Right atrium auricular region (tissue), 2 donors: ENCODE data around the gene CTTNBP2NL. TPM values are rescaled to one million over a fixed set of nuclear protein-coding genes. Genes with fewer than 3 reads are reported as not detected.
"Not testable (repeated sequence)": the region's sequence is repeated elsewhere in the genome, so short reads cannot be mapped to it uniquely, and the experiment has no call there.

Experiments
- DNase-seq: peaks from one replicate; pipeline ENCODE4 v3.0.0-alpha.2; 2019; ENCODE audit warnings: low spot score
- H3K27ac ChIP-seq, 2 donors: fragments of 200-600 bp; sonication (generic); 1 replicate in 1 of 2; 2 replicates in 1 of 2; pipeline ENCODE4 v1.5.1; 2016 to 2019
- H3K27me3 ChIP-seq, 2 donors: fragments of 200-600 bp; sonication (generic); one replicate each; pipeline versions ENCODE4 v1.5.1 to v1.6.0; 2017 to 2019
- H3K36me3 ChIP-seq: fragments of 200-600 bp; sonication (generic); one replicate; pipeline ENCODE4 v1.5.1; 2016
- H3K4me1 ChIP-seq, 2 donors: fragments of 200-600 bp; sonication (generic); one replicate each; pipeline versions ENCODE4 v1.5.1 to v1.6.0; 2017 to 2019
- H3K4me3 ChIP-seq, 2 donors: fragments of 200-600 bp; sonication (generic); 1 replicate in 1 of 2; 2 replicates in 1 of 2; pipeline ENCODE4 v1.5.1; 2017 to 2019; ENCODE audit warnings: mild to moderate bottlenecking in 1 of 2, moderate library complexity in 1 of 2
- H3K9me3 ChIP-seq, 2 donors: fragments of 200-600 bp; sonication (generic); one replicate each; pipeline ENCODE4 v1.5.1; 2019
- total RNA-seq, 2 donors: library from RNA; depleted of rRNA; stranded (reverse); fragments of >200 nt; gene quantifications; one replicate each; pipeline ENCODE4 v1.1.0, GENCODE V29; 2016
- TF ChIP-seq, protein P1 (sequence below), 2 donors: fragments of 200-600 bp; sonication (generic); IDR thresholded peaks; one replicate each; pipeline ENCODE4 v1.5.1; 2019; ENCODE audit warnings: antibody characterized with exemption in 2 of 2

CTTNBP2NL gene
- total RNA-seq, 2 donors from 2014 or later: 10.2 to 13.4 TPM

DNA sequence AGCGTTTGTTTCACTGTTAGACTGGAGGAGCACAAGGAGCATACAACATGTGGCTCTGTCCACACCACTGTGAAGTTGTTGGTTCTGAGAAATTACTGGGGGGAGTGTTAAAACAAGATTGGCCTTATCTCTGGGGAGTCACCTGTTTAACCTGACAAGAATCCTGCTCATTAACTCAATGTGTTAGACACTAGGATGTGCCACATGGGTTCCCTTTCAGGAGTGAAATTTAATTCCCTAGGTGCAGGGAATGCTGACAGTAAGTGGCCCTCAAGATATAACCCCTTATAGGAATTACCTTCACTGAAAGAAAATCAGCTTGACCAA, 66.9 kb downstream of the CTTNBP2NL start:
- H3K27ac ChIP-seq: peak overlapping the region in 1 of 2 donors; percentile 27
- H3K4me3 ChIP-seq: no peak overlapping the region
- no peak for DNase-seq
- peaks cover 0 to 22% of the 10 kb centered on the region in 2 donors for H3K4me1 ChIP-seq
- no peaks in the 10 kb centered on the region for H3K36me3 ChIP-seq
- no peaks in the 10 kb centered on the region for H3K9me3 ChIP-seq
- no peaks in the 10 kb centered on the region for H3K27me3 ChIP-seq
- TF ChIP-seq, protein P1, sequence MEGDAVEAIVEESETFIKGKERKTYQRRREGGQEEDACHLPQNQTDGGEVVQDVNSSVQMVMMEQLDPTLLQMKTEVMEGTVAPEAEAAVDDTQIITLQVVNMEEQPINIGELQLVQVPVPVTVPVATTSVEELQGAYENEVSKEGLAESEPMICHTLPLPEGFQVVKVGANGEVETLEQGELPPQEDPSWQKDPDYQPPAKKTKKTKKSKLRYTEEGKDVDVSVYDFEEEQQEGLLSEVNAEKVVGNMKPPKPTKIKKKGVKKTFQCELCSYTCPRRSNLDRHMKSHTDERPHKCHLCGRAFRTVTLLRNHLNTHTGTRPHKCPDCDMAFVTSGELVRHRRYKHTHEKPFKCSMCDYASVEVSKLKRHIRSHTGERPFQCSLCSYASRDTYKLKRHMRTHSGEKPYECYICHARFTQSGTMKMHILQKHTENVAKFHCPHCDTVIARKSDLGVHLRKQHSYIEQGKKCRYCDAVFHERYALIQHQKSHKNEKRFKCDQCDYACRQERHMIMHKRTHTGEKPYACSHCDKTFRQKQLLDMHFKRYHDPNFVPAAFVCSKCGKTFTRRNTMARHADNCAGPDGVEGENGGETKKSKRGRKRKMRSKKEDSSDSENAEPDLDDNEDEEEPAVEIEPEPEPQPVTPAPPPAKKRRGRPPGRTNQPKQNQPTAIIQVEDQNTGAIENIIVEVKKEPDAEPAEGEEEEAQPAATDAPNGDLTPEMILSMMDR (IDR thresholded peaks at IDR 0.05): no peak

DNA sequence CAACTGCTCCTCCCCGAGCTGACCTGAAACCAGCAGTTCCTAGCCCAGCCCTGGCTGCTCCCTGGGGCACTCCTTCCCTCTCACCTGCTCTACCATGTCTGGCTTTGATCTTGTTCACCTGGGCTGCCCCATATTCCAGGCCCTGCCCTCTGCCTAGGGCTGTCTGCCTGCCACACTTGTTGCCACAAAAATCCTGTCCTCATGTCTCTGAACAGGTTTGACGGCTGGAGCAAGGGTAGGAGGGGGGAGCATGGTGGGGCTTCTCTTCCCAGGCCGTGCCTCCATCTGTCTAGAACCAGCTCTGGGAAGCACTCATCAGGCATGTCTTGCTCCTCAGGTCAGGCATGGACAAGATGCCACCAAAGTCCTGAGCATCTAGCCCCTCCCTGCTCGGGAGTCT, 68.5 kb downstream of the CTTNBP2NL start:
- H3K4me1 ChIP-seq: peaks cover 0 to 22% of the 10 kb centered on the region in 2 donors
- H3K9me3 ChIP-seq: no peaks in the 10 kb centered on the region
- TF ChIP-seq, protein P1 (IDR thresholded peaks at IDR 0.05): no peak
- H3K36me3 ChIP-seq: no peaks in the 10 kb centered on the region
- DNase-seq: no peak
- H3K27ac ChIP-seq: peak overlapping the region; percentile 42 to 71
- no peak overlapping the region for H3K4me3 ChIP-seq
- H3K27me3 ChIP-seq: no peaks in the 10 kb centered on the region

DNA sequence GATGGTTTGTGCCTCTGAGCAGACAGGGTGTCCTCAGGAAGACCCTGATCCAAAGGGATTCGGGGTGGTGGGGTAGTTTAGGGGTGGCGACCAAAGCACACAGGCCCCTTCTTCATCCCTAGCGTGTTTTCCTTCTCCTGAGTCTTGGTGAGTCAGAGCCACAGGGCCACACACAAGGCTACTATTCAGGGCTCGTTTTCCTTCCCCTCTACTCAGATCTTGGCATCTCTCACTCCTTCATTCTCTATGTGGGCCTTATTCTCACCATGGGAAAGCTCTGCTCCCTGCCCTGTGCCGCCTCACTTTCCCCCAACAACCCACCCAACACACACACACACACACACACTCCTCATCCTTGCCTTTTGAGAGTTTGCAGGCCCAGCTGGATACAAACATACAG, 69.1 kb downstream of the CTTNBP2NL start:
- Histone ChIP-seq H3K27ac (peak overlapping the region; percentile 71 to 78), H3K4me1 (peaks cover 0 to 22% of the 10 kb centered on the region in 2 donors), H3K9me3 (no peaks in the 10 kb centered on the region), H3K4me3 (no peak overlapping the region), H3K36me3 (no peaks in the 10 kb centered on the region), H3K27me3 (no peaks in the 10 kb centered on the region)
- TF ChIP-seq, protein P1 (IDR thresholded peaks at IDR 0.05): no peak
- DNase-seq: no peak

DNA sequence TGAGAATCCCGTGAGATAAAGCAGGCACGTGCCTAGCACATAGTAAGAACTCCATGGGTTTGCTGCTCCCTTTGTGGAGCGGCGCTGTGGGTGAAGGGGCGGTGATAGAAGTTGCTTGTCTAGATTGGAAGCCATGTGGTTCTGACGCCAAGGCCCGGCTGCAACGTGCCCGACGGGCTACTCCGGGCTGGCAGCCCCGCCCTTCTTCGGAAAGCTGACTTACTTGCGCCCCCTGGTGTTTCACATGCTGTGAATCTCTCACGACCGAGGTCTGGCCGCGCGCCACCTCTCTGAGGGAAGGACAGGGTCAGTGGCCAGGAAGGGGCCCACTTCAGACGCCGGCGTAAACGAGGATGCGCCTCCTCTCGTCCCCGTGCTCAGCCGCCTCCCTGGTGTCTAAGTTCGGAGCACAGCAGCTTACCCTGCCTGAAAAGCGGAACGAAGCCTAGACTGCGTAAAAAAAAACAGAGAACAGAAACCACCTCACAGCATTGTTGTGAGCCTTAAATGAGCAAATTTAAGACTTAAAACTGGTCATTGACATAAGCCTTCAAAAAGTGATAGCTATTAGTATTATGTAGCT, 70.2 kb downstream of the CTTNBP2NL start:
- Histone ChIP-seq H3K9me3 (no peaks in the 10 kb centered on the region), H3K27me3 (no peaks in the 10 kb centered on the region), H3K27ac (peak overlapping the region; percentile 71 to 78), H3K36me3 (no peaks in the 10 kb centered on the region), H3K4me1 (peaks cover 0 to 21% of the 10 kb centered on the region in 2 donors), H3K4me3 (peak overlapping the region; percentile 24 to 46)
- peak; percentile 97 for DNase-seq
- TF ChIP-seq, protein P1 (IDR thresholded peaks at IDR 0.05): peak; percentile 73 to 88

DNA sequence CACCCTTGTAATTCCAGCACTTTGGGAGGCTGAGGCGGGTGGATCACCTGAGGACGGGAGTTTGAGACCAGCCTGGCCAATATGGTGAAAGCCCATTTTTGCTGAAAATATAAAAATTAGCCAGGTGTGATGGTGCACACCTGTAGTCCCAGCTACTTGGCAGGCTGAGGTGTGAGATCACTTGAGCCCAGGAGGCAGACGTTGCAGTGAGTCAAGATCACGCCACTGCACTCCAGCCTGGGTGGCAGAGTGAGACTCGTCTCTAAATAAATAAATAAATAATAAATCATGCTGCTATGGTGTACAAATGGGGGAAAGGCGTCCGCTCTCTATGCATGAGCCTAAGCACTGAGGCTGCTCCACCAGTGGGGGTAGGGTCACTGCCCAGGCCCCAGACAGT, 74.3 kb downstream of the CTTNBP2NL start:
- not testable (repeated sequence) for DNase-seq, H3K27me3 ChIP-seq, H3K36me3 ChIP-seq, H3K4me3 ChIP-seq, H3K27ac ChIP-seq, H3K9me3 ChIP-seq
- peaks cover 0 to 15% of the 10 kb centered on the region in 2 donors for H3K4me1 ChIP-seq

DNA sequence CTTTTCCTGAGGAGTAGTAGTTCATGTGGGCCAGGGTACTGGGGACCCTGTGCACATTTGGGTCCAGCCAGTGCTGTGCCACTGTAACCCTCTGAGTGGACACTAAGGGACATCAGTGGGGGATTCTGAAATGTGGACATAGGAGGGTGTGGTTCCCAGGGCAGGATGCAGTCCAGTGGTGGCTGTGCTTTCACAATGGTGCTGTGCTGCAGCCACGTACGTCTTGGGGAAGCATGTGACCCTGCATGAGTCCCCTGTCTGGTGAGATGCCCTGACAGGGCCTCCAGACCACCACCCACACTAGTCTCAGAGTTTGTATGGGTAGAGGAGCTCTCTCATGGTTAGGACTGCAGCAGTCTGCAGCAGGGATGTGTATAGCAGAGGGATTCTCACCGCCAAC, 75.0 kb downstream of the CTTNBP2NL start:
- H3K4me1 ChIP-seq: peaks cover 0 to 9% of the 10 kb centered on the region in 2 donors
- TF ChIP-seq, protein P1 (IDR thresholded peaks at IDR 0.05): no peak
- H3K9me3 ChIP-seq: no peaks in the 10 kb centered on the region
- H3K4me3 ChIP-seq: no peak overlapping the region
- no peak for DNase-seq
- no peaks in the 10 kb centered on the region for H3K27me3 ChIP-seq
- H3K27ac ChIP-seq: no peak overlapping the region
- no peaks in the 10 kb centered on the region for H3K36me3 ChIP-seq
